Caco-2 (cell line): Measurements from ENCODE around the gene OR10A6. TPM values are rescaled to one million over a fixed set of nuclear protein-coding genes. Genes with fewer than 3 reads are reported as not detected.

Experiments used
- BruUV-seq: library from RNA; stranded (reverse); fragments of 400-500 nt; replicated peaks from 2 replicates; lab custom pipeline; 2021; lab: Mats Ljungman, UMichigan
- CTCF ChIA-PET: fragments of 300-600 bp; sonication (Branson Sonifier 250); formaldehyde crosslinking; loops from one replicate; lab custom pipeline; 2022; ENCODE audit warnings: antibody characterized with exemption; lab: Charles Lee
- POLR2A ChIA-PET: fragments of 300-600 bp; sonication (Branson Sonifier 250); formaldehyde crosslinking; loops from one replicate; lab custom pipeline; 2022; ENCODE audit warnings: antibody characterized with exemption; lab: Charles Lee
- DNase-seq, 2 experiments: peaks; one replicate each; pipeline versions ENCODE4 v3.0.0 to v3.0.0-alpha.2; 2020 to 2022
- H3K27me3 ChIP-seq: replicated peaks from 2 replicates; pipeline ENCODE4 v1.6.0; 2011; ENCODE audit warnings: low read length; ENCODE audit not compliant: control insufficient read depth, insufficient read depth
- H3K36me3 ChIP-seq: 2 replicates; pipeline ENCODE4 v1.5.1; 2011; ENCODE audit warnings: low read length; ENCODE audit not compliant: control insufficient read depth, insufficient read depth
- H3K4me1 ChIP-seq: fragments of 250-450 bp; sonication (Bioruptor Pico); 2 replicates; pipeline ENCODE4 v1.5.1; 2020; ENCODE audit warnings: mild to moderate bottlenecking
- H3K4me3 ChIP-seq: 2 replicates; pipeline ENCODE4 v1.5.1; 2011; ENCODE audit warnings: low read depth, mild to moderate bottlenecking, control low read depth, low read length
- H3K9me3 ChIP-seq: fragments of 250-450 bp; sonication (Bioruptor Pico); 2 replicates; pipeline ENCODE4 v1.5.1; 2020; ENCODE audit warnings: mild to moderate bottlenecking, moderate library complexity
- H3K27ac Mint-ChIP-seq: one replicate; pipeline ENCODE4 v1.8.0; 2022; ENCODE audit warnings: mixed read lengths; ENCODE audit not compliant: unreplicated experiment
- H3K27me3 Mint-ChIP-seq: one replicate; pipeline ENCODE4 v1.8.0; 2022; ENCODE audit warnings: mixed read lengths; ENCODE audit not compliant: insufficient read depth, unreplicated experiment
- H3K36me3 Mint-ChIP-seq: one replicate; pipeline ENCODE4 v1.8.0; 2022; ENCODE audit warnings: mild to moderate bottlenecking, mixed read lengths; ENCODE audit not compliant: insufficient read depth, unreplicated experiment
- H3K4me1 Mint-ChIP-seq: one replicate; pipeline ENCODE4 v1.8.0; 2022; ENCODE audit warnings: low read depth, mixed read lengths; ENCODE audit not compliant: unreplicated experiment
- H3K4me3 Mint-ChIP-seq: one replicate; pipeline ENCODE4 v1.8.0; 2022; ENCODE audit warnings: mild to moderate bottlenecking, moderate library complexity, mixed read lengths; ENCODE audit not compliant: unreplicated experiment
- H3K9me3 Mint-ChIP-seq: one replicate; pipeline ENCODE4 v1.8.0; 2022; ENCODE audit warnings: mixed read lengths; ENCODE audit not compliant: unreplicated experiment
- intact Hi-C: fragments of 100-400 bp; cut with micrococcal nuclease; formaldehyde crosslinking; loops from one replicate; pipeline ENCODE4 v1.10.0; 2022; ENCODE audit not compliant: unreplicated experiment
- total RNA-seq: library from RNA; stranded (reverse); gene quantifications from 2 replicates; pipeline ENCODE4 v1.2.3, GENCODE V29; 2022
- TF ChIP-seq, protein P1 (sequence below), 2 experiments: fragments of 200-600 bp in 1 of 2; IDR thresholded peaks; 1 replicate in 1 of 2; 2 replicates in 1 of 2; pipeline versions ENCODE4 v1.5.1 to v1.8.0; 2011 to 2022; ENCODE audit warnings: antibody characterized with exemption in 1 of 2, control low read depth in 1 of 2, inconsistent platforms in 1 of 2, low read depth in 1 of 2, low read length in 1 of 2, mild to moderate bottlenecking in 1 of 2, moderate library complexity in 1 of 2; ENCODE audit not compliant: insufficient read depth in 1 of 2, severe bottlenecking in 1 of 2, unreplicated experiment in 1 of 2

Gene OR10A6
- total RNA-seq, 1 experiment from 2014 or later, result not detected

DNA sequence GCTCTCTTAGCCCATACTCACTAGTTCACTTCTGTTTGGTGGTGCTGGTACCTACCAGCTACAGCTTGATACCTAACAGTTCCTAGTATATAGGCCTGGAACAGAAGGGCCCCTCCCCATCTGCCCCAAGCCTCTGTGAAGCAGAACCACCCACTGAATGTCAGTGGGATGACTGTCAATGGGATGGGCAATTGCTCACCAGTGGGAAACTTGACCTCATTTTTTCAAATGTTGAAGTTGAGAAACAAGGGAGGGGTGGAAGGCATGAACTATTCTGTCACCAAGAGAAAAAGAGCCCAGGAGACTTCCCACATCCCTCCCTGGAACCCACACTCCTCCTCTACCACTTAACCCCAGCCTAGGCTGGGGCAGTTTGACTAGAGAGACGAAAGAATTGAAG, 34.3 kb upstream of the OR10A6 start, which contains the start of gene NLRP10:
TSS of gene NLRP10 (minus strand) at position 62 of the 400 bp plus-strand sequence. CDS start 1,952 bp downstream, outside the sequence.
- intact Hi-C loops, result no loop called here
- Histone ChIP-seq H3K36me3 (no peaks in the 10 kb centered on the region), H3K4me3 (no peak within 1 kb of the TSS), H3K9me3 (no peaks in the 10 kb centered on the region), H3K4me1 (peaks cover 24% of the 10 kb centered on the region), H3K27me3 (no peaks in the 10 kb centered on the region)
- H3K4me3 Mint-ChIP-seq, result no peak within 1 kb of the TSS
- TF ChIP-seq, protein P1, sequence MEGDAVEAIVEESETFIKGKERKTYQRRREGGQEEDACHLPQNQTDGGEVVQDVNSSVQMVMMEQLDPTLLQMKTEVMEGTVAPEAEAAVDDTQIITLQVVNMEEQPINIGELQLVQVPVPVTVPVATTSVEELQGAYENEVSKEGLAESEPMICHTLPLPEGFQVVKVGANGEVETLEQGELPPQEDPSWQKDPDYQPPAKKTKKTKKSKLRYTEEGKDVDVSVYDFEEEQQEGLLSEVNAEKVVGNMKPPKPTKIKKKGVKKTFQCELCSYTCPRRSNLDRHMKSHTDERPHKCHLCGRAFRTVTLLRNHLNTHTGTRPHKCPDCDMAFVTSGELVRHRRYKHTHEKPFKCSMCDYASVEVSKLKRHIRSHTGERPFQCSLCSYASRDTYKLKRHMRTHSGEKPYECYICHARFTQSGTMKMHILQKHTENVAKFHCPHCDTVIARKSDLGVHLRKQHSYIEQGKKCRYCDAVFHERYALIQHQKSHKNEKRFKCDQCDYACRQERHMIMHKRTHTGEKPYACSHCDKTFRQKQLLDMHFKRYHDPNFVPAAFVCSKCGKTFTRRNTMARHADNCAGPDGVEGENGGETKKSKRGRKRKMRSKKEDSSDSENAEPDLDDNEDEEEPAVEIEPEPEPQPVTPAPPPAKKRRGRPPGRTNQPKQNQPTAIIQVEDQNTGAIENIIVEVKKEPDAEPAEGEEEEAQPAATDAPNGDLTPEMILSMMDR (IDR thresholded peaks at IDR 0.05; ENCODE audit: insufficient read depth in 1 of 2, low read depth in 1 of 2, low read length in 1 of 2, severe bottlenecking in 1 of 2, unreplicated experiment in 1 of 2), result no peak
- BruUV-seq, result no TSS peak
- no peaks in the 10 kb centered on the region for H3K36me3 Mint-ChIP-seq
- no peak within 1 kb of the TSS for H3K27ac Mint-ChIP-seq
- H3K9me3 Mint-ChIP-seq, result peaks cover 9% of the 10 kb centered on the region
- peaks cover 22% of the 10 kb centered on the region for H3K4me1 Mint-ChIP-seq
- POLR2A ChIA-PET, result no interaction called here
- CTCF ChIA-PET, result no interaction called here
- DNase-seq, result no peak
- no peaks in the 10 kb centered on the region for H3K27me3 Mint-ChIP-seq

DNA sequence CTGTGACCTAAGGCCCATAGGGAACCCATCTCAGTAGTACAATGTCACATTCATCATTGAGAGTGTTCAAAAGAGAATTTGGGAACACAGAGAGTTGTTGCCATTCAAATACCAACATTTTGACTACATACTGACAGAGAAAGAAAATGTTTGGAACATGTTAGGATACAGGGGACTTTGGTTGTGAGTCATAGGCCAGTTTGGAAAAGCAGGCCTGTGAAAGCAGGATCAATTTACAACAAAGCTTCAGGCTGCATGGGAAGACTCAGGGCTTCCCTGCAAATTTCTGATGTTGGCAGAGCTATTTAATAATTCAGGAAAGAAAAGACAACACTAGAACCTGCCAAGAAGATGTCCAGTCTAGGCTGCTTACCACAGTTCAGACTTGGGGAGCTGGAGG, 33.8 kb upstream of the OR10A6 start:
- CTCF ChIA-PET, result no interaction called here
- Histone ChIP-seq H3K4me1 (peaks cover 24% of the 10 kb centered on the region), H3K9me3 (no peaks in the 10 kb centered on the region), H3K27me3 (no peaks in the 10 kb centered on the region), H3K36me3 (no peaks in the 10 kb centered on the region), H3K4me3 (no peak overlapping the region)
- Mint-ChIP-seq H3K27me3 (no peaks in the 10 kb centered on the region), H3K36me3 (no peaks in the 10 kb centered on the region), H3K9me3 (peaks cover 9% of the 10 kb centered on the region), H3K27ac (no peak overlapping the region), H3K4me1 (peaks cover 22% of the 10 kb centered on the region), H3K4me3 (no peak overlapping the region)
- no TSS peak for BruUV-seq
- no peak for DNase-seq
- TF ChIP-seq, protein P1 (IDR thresholded peaks at IDR 0.05; ENCODE audit: insufficient read depth in 1 of 2, low read depth in 1 of 2, low read length in 1 of 2, severe bottlenecking in 1 of 2, unreplicated experiment in 1 of 2), result no peak
- intact Hi-C loops, result no loop called here
- POLR2A ChIA-PET, result no interaction called here

DNA sequence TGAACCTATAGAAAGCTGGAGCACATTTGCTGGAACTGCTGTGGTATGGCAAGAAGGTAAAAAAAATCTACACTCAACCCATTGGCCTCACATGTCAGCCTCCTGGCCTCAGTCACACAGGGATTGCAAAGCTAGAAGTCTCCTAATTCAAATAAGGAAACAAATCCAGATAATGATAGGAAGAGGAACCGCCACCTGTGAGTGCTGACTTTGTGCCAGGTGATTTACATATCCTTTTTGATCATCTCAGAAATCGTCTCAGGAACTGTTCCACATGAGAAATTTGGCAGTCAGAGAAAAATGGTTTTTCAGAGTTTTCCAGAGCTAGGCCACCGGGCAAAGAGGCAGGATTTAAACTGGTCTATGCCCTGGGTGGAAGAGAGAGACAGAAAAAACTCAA, 33.2 kb upstream of the OR10A6 start:
- no TSS peak for BruUV-seq
- TF ChIP-seq, protein P1 (IDR thresholded peaks at IDR 0.05; ENCODE audit: insufficient read depth in 1 of 2, low read depth in 1 of 2, low read length in 1 of 2, severe bottlenecking in 1 of 2, unreplicated experiment in 1 of 2), result no peak
- POLR2A ChIA-PET, result no interaction called here
- H3K4me3 ChIP-seq, result no peak overlapping the region
- Mint-ChIP-seq H3K4me1 (peaks cover 22% of the 10 kb centered on the region), H3K36me3 (no peaks in the 10 kb centered on the region), H3K9me3 (peaks cover 9% of the 10 kb centered on the region), H3K27me3 (peaks cover 2% of the 10 kb centered on the region), H3K27ac (no peak overlapping the region), H3K4me3 (no peak overlapping the region)
- H3K36me3 ChIP-seq, result no peaks in the 10 kb centered on the region
- peaks cover 22% of the 10 kb centered on the region for H3K4me1 ChIP-seq
- no peaks in the 10 kb centered on the region for H3K9me3 ChIP-seq
- intact Hi-C loops, result no loop called here
- no peaks in the 10 kb centered on the region for H3K27me3 ChIP-seq
- no peak for DNase-seq
- CTCF ChIA-PET, result no interaction called here
